A673 (cell line): ENCODE measurements around the gene CCL7. TPM values are rescaled to one million over a fixed set of nuclear protein-coding genes. Genes with fewer than 3 reads are reported as not detected.

Experiments
- BruUV-seq: library from RNA; stranded (reverse); fragments of 400-500 nt; replicated peaks from 2 replicates; lab custom pipeline; 2021; lab: Mats Ljungman, UMichigan
- CTCF ChIA-PET: fragments of 300-600 bp; sonication (Branson Sonifier 250); formaldehyde crosslinking; loops from one replicate; lab custom pipeline; 2022; ENCODE audit warnings: antibody characterized with exemption; lab: Charles Lee
- POLR2A ChIA-PET: fragments of 300-600 bp; sonication (Branson Sonifier 250); formaldehyde crosslinking; loops from one replicate; lab custom pipeline; 2022; ENCODE audit warnings: antibody characterized with exemption; ENCODE audit not compliant: low non-redundant PET; lab: Charles Lee
- DNase-seq: peaks from one replicate; pipeline ENCODE4 v3.0.0-alpha.2; 2015; ENCODE audit warnings: low spot score
- H3K27ac ChIP-seq: fragments of 200-600 bp; sonication (generic); 2 replicates; pipeline ENCODE4 v1.5.1; 2016; ENCODE audit warnings: mixed run types, low read depth, mild to moderate bottlenecking, mixed read lengths, antibody characterized with exemption, low read length; ENCODE audit not compliant: poor library complexity, severe bottlenecking
- H3K27me3 ChIP-seq: fragments of 200-600 bp; sonication (generic); replicated peaks from 2 replicates; pipeline ENCODE4 v1.6.1; 2017; ENCODE audit warnings: mixed run types, low read depth, mild to moderate bottlenecking, mixed read lengths, antibody characterized with exemption, low read length; ENCODE audit not compliant: insufficient read depth, poor library complexity
- H3K36me3 ChIP-seq: fragments of 200-600 bp; sonication (generic); 2 replicates; pipeline ENCODE4 v1.6.1; 2016; ENCODE audit warnings: mixed run types, mild to moderate bottlenecking, mixed read lengths, antibody characterized with exemption, low read length; ENCODE audit not compliant: insufficient read depth, poor library complexity, severe bottlenecking
- H3K4me1 ChIP-seq: fragments of 200-600 bp; sonication (generic); 2 replicates; pipeline ENCODE4 v1.6.1; 2017; ENCODE audit warnings: mixed run types, mild to moderate bottlenecking, mixed read lengths, antibody characterized with exemption, low read length; ENCODE audit not compliant: insufficient read depth, poor library complexity, severe bottlenecking
- H3K4me3 ChIP-seq: fragments of 200-600 bp; sonication (generic); 2 replicates; pipeline ENCODE4 v1.5.1; 2016; ENCODE audit warnings: low read depth, mixed run types, mild to moderate bottlenecking, mixed read lengths, low read length; ENCODE audit not compliant: poor library complexity, severe bottlenecking
- H3K9me3 ChIP-seq: fragments of 200-600 bp; sonication (generic); 2 replicates; pipeline ENCODE4 v1.6.1; 2016; ENCODE audit warnings: mixed run types, low read depth, mild to moderate bottlenecking, mixed read lengths, antibody characterized with exemption, low read length; ENCODE audit not compliant: poor library complexity, severe bottlenecking
- CTCF ChIP-seq: fragments of 300-800, 200-600 bp; sonication (generic); conservative IDR thresholded peaks from 2 replicates; pipeline ENCODE4 v1.5.1; 2017; ENCODE audit warnings: low read depth, mild to moderate bottlenecking, antibody characterized with exemption, low read length, moderate library complexity, mixed read lengths
- EZH2 ChIP-seq: fragments of 200-600 bp; sonication (generic); IDR thresholded peaks from 2 replicates; pipeline ENCODE4 v1.6.1; 2017; ENCODE audit warnings: borderline replicate concordance, low read depth, mild to moderate bottlenecking, mixed read lengths, antibody characterized with exemption, low read length; ENCODE audit not compliant: poor library complexity, severe bottlenecking
- intact Hi-C: fragments of 100-400 bp; cut with micrococcal nuclease; formaldehyde crosslinking; loops from one replicate; pipeline ENCODE4 v1.10.0; 2022; ENCODE audit not compliant: unreplicated experiment
- total RNA-seq: library from RNA; stranded (reverse); gene quantifications from 2 replicates; pipeline ENCODE4 v1.2.3, GENCODE V29; 2021

Gene CCL7
- total RNA-seq, 1 experiment from 2014 or later: not detected

- DNase-seq: no peak
- H3K27ac ChIP-seq: no peak overlapping the region
- intact Hi-C loops: no loop called here
- CTCF ChIA-PET: no interaction called here
- no peak overlapping the region for H3K4me3 ChIP-seq
- no peaks in the 10 kb centered on the region for H3K9me3 ChIP-seq
- BruUV-seq: no TSS peak
- no peaks in the 10 kb centered on the region for H3K36me3 ChIP-seq
- no peaks in the 10 kb centered on the region for H3K4me1 ChIP-seq
- POLR2A ChIA-PET: no interaction called here
- TF ChIP-seq EZH2 (no peak), CTCF (no peak)
- no peaks in the 10 kb centered on the region for H3K27me3 ChIP-seq
Observed at GRCh38 chr17:34283571-34283970, 13.6 kb downstream of the CCL7 start.

GRCh38 chr17:34285286-34285792, 15.3 kb downstream of the CCL7 start, which contains the start of gene CCL11:
Gene CCL11 (plus strand): TSS chr17:34285742. CDS start chr17:34285809, 67 bp downstream.
- no TSS peak for BruUV-seq
- intact Hi-C loops: no loop called here
- TF ChIP-seq EZH2 (no peak), CTCF (no peak)
- no peak for DNase-seq
- ChIA-PET CTCF (no interaction called here), POLR2A (no interaction called here)
- no peaks in the 10 kb centered on the region for H3K4me1 ChIP-seq
- H3K4me3 ChIP-seq: no peak within 1 kb of the TSS
- H3K36me3 ChIP-seq: no peaks in the 10 kb centered on the region
- no peaks in the 10 kb centered on the region for H3K9me3 ChIP-seq
- H3K27ac ChIP-seq: no peak within 1 kb of the TSS
- H3K27me3 ChIP-seq: no peaks in the 10 kb centered on the region

- no peak overlapping the region for H3K4me3 ChIP-seq
- ChIA-PET CTCF (no interaction called here), POLR2A (no interaction called here)
- TF ChIP-seq CTCF (no peak), EZH2 (no peak)
- intact Hi-C loops: no loop called here
- H3K36me3 ChIP-seq: no peaks in the 10 kb centered on the region
- no peaks in the 10 kb centered on the region for H3K9me3 ChIP-seq
- no peaks in the 10 kb centered on the region for H3K4me1 ChIP-seq
- no peak for DNase-seq
- no TSS peak for BruUV-seq
- H3K27me3 ChIP-seq: no peaks in the 10 kb centered on the region
- no peak overlapping the region for H3K27ac ChIP-seq
Observed at GRCh38 chr17:34287875-34288274, 17.9 kb downstream of the CCL7 start.
